GM21619 (cell line): ENCODE results near the gene TFR2.

ENCODE experiments used
- ATAC-seq: cut with Tn5 transposase; IDR thresholded peaks from one replicate; pipeline ENCODE4 v1.9.1; 2021; ENCODE audit not compliant: unreplicated experiment

TFR2 gene

DNA sequence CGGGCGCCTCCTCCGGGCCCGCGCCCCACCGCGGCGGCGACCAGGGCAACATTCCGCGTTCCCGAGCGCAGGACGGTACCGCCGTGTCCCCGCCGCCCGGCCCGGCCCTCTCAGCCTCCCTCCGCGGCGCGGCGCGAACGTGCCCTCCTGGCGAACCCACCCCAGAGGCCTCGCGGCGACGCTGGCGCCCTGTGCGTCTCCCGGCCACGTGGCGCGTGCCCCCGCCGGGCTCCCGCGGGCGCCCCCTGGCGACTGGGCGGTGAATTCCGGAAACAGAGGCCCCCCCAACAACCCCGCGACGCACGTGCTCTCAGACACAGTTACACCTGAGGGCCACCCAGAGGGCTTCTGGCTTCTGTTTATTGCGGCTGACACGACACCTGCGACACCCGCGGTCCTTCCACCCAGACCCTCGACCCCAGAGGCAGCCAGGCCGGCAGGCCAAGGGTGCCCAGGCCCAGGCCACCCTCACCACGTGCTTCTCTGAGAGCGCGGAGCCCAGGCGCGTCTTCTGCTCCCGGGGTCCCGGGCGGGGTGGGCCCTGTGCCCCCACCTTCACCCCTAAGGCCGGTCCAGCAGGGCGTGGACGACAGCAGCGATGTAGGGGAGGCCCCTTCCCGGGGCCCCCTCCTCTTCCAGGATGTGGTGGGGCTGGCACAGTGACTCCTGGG lies 67.5 kb downstream of the TFR2 start, which contains the start of gene SAP25:
SAP25 (minus strand) TSS at position 210 of the 671 bp plus-strand sequence; CDS start at position 52, 158 bp downstream.
- no peak for ATAC-seq

DNA sequence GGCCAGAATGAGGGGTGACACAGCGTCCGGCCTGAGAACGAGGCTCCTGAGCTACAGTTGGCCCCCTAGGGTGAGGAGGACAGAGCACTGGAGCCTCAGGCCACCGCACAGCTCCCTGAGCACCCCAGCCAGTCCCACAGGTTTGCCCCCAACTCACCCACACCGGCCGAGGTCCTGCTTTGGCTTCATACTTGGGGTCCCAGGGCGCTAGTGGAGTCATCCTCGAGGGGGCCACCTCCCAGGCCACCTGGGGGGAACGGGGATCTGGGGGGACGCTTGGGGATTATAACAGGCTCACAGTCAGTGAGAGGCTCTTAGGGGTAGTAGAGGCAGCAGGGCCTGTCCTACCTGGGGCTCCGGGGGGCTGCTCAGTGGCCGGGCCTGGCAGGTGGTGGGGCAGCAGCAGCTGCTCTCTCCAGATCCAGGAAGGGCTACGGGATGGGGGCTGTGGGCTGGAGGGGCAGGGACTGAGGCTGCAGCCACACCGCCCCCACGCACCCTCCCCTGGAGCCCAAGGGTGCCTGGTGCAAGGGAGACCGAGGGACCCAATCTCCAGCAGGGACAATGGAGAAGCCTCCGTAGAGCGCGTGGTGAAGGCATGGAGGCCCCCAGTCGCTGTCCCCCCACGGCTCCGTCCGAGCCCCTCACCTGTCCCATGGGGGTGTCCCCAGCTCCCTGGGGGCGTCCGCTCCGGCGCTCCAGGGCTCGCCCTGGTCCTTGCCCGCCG lies 68.2 kb downstream of the TFR2 start:
- ATAC-seq = no peak

- ATAC-seq = no peak
These were observed 68.9 kb downstream of the TFR2 start for GRCh38 chr7:100572281-100572948.

DNA sequence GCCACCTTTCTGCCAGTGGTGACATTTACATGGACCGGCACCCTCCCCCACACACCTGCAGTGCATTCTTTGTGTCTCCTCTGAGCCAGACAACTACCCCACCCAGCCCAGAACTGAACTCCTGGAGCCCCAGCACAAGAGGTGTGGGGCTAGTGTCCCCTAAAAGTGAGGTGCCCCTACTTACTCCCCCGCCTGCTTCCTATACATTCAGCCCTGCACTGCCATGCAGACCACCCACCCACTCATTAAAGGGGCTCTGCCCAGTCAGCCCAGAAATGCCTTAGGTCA lies 69.6 kb downstream of the TFR2 start:
- no peak for ATAC-seq

GRCh38 chr7:100570954-100571828 lies 70.2 kb downstream of the TFR2 start:
- no peak for ATAC-seq
